ENCODE data around the gene SH3D21. TPM values are rescaled to one million over a fixed set of nuclear protein-coding genes. Genes with fewer than 3 reads are reported as not detected.

Gene SH3D21
- total and polyA plus RNA-seq, 2 donors (not counting 1 experiment from before 2014, with no cell fraction given) = 0.49 to 1.8 TPM

DNA sequence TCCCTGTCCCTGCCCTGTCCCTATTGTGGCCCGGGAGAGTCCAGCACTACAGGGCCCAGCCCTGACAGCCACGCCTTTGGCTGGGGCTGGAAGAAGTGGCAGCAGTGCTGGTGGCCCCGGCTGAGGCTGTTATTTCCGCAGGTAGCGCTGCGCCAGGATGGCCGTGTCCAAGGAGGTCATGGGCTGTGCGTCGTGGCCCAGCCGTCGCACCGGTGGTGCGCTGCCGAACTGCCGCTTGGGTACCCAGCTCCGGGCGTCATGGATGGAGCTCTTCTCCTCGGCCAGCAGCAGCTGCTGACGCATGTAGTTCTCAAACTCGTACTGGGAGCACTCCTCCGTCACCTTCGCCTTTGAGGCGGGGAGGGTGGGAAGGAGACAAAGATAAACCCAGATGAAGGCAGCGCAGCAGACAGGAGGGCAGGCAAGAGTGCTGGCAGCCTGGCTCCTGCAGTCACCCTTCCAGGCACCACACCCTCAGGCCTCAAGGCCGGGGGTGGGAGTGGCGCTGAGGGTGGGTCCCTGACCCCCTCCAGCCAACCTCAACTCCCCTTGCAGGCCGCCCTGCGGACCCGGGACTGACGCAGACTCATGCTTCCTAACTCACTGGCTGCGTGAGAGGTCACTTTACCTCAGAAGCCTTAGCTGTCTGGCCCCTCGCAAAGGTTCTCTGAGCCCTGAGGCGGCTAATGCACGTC, 35.6 kb downstream of the SH3D21 start:
- 97% methylated on average over 33 of the region's 34 CpGs for WGBS (ENCODE audit: insufficient coverage)
- ChIA-PET POLR2A (interaction anchor here (1.2 kb wide), 1 partner anchor 77 kb away, joined by 5 read pairs; no protein-coding TSS in a partner anchor), CTCF (interaction anchor here (0.5 to 6.0 kb wide), 31 partner anchors 9 to 269 kb away, joined by 3 to 98 read pairs (median 5); partner anchors contain the start of genes EVA1B and TRAPPC3)
- intact Hi-C loops (cut with micrococcal nuclease) = loop anchor here (1.0 to 2.0 kb wide), 2 partner anchors 27 to 79 kb away; no protein-coding TSS in a partner anchor
- no peak for TF ChIP-seq EZH2 (IDR thresholded peaks at IDR 0.05; ENCODE audit: borderline replicate concordance, insufficient read depth, low read depth, low read length, poor library complexity, severe bottlenecking)
- TF ChIP-seq, protein P1, sequence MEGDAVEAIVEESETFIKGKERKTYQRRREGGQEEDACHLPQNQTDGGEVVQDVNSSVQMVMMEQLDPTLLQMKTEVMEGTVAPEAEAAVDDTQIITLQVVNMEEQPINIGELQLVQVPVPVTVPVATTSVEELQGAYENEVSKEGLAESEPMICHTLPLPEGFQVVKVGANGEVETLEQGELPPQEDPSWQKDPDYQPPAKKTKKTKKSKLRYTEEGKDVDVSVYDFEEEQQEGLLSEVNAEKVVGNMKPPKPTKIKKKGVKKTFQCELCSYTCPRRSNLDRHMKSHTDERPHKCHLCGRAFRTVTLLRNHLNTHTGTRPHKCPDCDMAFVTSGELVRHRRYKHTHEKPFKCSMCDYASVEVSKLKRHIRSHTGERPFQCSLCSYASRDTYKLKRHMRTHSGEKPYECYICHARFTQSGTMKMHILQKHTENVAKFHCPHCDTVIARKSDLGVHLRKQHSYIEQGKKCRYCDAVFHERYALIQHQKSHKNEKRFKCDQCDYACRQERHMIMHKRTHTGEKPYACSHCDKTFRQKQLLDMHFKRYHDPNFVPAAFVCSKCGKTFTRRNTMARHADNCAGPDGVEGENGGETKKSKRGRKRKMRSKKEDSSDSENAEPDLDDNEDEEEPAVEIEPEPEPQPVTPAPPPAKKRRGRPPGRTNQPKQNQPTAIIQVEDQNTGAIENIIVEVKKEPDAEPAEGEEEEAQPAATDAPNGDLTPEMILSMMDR (IDR thresholded peaks at IDR 0.05) = no peak
- Mint-ChIP-seq H3K27me3 (no peaks in the 10 kb centered on the region), H3K4me3 (no peak overlapping the region), H3K27ac (no peak overlapping the region), H3K4me1 (peaks cover 10% of the 10 kb centered on the region), H3K9me3 (ENCODE audit: insufficient read depth) (no peaks in the 10 kb centered on the region)
- Histone ChIP-seq H3K9me3 (ENCODE audit: control extremely low read depth in 1 of 3, control insufficient read depth in 2 of 3, insufficient read depth in 1 of 3, low read length in 2 of 3) (no peaks in the 10 kb centered on the region), H3K79me2 (ENCODE audit: control insufficient read depth, insufficient read depth, low read length) (no peaks in the 10 kb centered on the region), H3K4me2 (replicated peaks; ENCODE audit: low read depth, low read length, poor library complexity, severe bottlenecking) (no peak overlapping the region), H3K9ac (ENCODE audit: low read length) (no peak overlapping the region), H4K20me1 (ENCODE audit: control insufficient read depth, insufficient read depth, low read length, poor library complexity, severe bottlenecking) (peaks cover 15% of the 10 kb centered on the region), H3K27me3 (replicated peaks in 1 of 4; ENCODE audit: control extremely low read depth in 1 of 4, control insufficient read depth in 3 of 4, insufficient read depth in 4 of 4, low read length in 3 of 4) (no peaks in the 10 kb centered on the region), H3K36me3 (replicated peaks in 1 of 2; ENCODE audit: control extremely low read depth in 1 of 2, control insufficient read depth in 1 of 2, extremely low read depth in 1 of 2, insufficient read depth in 2 of 2, low read length in 1 of 2) (peaks cover 0 to 59% of the 10 kb centered on the region in 2 experiments), H2AFZ (ENCODE audit: insufficient read depth, low read depth, low read length, poor library complexity, severe bottlenecking) (no peak overlapping the region), H3K4me1 (ENCODE audit: control insufficient read depth in 2 of 2, insufficient read depth in 2 of 2, low read length in 2 of 2) (peaks cover 0 to 5% of the 10 kb centered on the region in 2 donors), H3K4me3 (ENCODE audit: control extremely low read depth in 1 of 5, extremely low read depth in 1 of 5, insufficient read depth in 1 of 5, low read depth in 2 of 5, low read length in 4 of 5) (no peak overlapping the region), H3K27ac (ENCODE audit: low read length in 2 of 2) (no peak overlapping the region)
- DNase-seq (no peak), ATAC-seq (ENCODE audit: low read depth) (no peak)

Data from B cell (primary cell).